ENCODE measurements around the gene CORO2B.
"Not testable (repeated sequence)": the region's sequence is repeated elsewhere in the genome, so short reads cannot be mapped to it uniquely, and the experiment has no call there.

CORO2B gene

GRCh38 chr15:68604840-68605478 is 26.2 kb downstream of the CORO2B start:
- not testable (repeated sequence) for DNase-seq (ENCODE audit: low read depth, low spot score)

DNA sequence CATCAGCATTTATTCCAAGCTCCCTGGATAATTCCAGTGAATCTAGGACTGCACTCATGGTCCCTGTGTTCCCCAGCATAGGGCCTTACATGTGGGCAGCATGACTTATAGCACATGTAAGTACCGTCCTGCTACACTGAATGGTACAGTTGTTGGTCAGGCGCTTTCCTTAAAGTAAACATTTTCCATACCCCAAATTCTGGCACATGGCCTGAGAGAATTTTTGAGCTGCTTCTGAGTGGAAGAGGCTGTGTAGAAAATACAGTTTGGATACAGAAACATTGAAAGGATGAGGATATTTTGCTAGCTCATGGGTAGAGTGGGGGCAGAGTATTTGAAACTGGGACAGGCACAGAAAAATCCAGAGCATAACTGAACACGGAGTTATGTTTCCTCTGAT is 27.6 kb downstream of the CORO2B start:
- DNase-seq (ENCODE audit: low read depth, low spot score): no peak

- DNase-seq (ENCODE audit: low read depth, low spot score): no peak
Measured at GRCh38 chr15:68608206-68608843, 29.5 kb downstream of the CORO2B start.

DNA sequence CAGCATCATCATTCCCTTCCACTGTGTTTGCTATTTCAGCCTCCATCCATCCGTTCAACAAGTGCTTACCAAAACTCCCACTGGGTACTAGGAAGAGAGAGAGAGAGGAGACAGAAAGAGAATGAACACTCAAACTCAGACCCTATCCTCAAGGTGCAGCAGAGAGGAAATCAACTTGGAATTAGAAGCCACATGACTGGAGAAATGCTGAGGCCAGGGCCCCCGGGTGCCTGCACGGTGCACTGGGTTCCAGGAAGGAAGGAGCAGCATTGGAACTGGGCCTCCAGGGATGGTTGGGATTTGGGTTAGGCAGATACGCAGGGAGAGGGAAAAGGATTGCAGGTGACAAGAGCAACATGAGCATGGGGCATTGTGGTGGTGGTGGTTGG is 30.0 kb downstream of the CORO2B start:
- DNase-seq (ENCODE audit: low read depth, low spot score): no peak

DNA sequence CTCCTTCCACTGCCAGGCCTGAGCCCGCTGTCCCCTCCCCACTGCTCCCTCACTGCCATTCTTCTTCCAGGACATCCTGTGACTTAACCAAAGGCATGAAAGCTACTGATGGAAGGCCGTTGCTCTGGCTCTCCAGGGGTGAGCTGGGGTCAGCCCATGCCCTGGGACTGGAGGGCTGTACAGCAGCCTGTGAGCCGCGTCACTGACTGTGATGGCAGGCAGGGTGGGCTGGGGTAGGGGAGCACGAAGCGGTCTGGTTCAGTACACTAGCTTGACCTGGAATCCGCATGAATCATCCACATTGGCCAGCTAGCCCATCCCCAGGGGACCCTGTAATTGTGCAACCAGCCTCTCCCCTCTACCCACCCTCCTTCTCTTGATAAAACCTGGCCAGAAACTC is 30.8 kb downstream of the CORO2B start:
- no peak for DNase-seq (ENCODE audit: low read depth, low spot score)

- DNase-seq (ENCODE audit: low read depth, low spot score): no peak
Measured at GRCh38 chr15:68610825-68611224, 32.0 kb downstream of the CORO2B start.

DNA sequence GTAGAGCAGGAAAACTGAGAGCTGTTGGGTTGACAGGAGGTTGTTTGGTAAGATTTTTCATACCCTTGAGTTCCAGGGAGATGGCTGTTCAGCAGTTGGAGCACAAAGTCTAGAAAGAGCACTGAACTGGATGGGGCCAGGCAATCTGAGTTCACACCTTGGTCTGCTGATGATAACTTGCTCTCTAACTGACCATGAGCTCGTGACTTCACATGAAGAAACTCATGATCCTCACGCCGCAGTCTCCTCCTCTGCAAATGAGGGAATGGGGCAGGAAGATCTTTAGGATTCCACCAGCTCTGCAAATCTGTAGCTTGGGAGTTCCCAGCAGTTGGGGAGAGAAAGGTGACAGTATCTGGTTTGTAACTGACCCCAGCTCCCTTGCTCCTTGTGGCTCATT is 33.7 kb downstream of the CORO2B start:
- no peak for DNase-seq (ENCODE audit: low read depth, low spot score)

DNA sequence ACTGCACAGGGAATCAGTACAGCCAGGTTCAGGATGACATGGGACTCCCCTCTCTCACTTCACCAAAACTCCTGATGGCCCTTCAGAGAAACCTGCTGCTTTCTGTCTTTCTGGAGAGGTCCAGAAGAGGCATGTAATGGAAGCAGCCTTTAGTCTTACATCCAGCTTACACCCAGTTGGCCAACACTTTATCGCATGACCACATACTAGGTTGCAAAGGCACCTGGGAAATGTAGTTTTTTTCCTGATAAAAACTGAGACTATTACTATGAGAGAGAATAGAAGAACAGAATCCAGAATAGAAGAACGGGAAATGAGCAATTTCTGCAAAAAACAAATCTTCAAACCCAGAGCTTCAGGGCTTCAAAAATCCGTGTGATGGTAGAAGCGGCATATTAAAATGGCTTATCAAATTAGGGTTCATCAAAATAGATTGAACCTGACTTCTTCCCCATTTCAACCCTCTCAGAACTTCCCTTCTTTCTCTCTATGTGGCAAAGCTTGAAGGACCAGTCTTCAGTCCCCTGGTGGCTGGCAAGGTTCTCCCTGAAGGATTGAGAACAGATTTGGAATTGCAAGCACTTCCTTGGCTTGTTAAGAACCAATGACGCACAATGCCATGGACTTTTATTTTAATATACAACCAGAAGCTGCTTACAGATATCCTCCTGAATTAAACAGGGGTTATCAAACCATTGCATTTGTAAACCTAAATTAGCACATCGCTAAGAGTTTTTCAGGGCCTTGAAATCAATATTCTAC is 34.4 kb downstream of the CORO2B start:
- no peak for DNase-seq (ENCODE audit: low read depth, low spot score)

DNA sequence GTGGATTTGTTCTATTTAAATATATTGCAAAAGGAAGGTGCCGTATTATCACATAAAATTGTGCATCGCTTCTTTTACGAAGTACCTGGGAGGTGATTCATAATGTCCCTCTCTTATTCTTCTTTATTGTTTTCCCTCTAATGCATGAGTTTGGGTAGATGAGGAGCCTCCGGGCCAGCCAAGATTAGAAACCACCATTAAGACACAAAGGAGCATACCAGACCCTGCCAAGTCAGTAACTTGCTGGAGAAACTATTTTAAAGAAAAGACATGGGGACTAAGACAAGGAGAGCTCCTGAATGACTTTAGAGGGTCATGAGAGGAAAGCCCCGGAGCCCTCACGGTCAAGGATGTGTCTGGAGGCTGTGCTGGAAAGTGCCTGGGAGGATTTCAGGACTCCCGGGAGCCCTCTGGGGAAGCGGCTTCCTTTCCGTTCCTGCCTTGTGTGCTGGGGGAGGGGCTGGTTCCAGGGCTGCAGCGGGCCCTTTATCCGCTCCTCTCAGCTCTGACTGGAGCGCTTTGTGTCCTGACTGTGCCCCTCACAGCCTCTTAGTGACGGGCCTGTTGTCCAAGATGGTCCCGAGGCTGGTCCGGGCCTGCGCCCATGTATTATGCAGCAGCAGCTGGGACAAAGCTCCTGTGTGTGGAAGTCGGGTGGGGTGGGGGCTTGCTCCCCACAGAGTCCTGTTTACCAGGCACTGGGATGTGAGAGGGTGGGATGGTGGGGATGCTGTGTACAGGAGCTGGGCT is 35.7 kb downstream of the CORO2B start:
- no peak for DNase-seq (ENCODE audit: low read depth, low spot score)

- DNase-seq (ENCODE audit: low read depth, low spot score): no peak
Measured at GRCh38 chr15:68615301-68615700, 36.5 kb downstream of the CORO2B start.

- no peak for DNase-seq (ENCODE audit: low read depth, low spot score)
Measured at GRCh38 chr15:68615811-68616210, 37.0 kb downstream of the CORO2B start.

DNA sequence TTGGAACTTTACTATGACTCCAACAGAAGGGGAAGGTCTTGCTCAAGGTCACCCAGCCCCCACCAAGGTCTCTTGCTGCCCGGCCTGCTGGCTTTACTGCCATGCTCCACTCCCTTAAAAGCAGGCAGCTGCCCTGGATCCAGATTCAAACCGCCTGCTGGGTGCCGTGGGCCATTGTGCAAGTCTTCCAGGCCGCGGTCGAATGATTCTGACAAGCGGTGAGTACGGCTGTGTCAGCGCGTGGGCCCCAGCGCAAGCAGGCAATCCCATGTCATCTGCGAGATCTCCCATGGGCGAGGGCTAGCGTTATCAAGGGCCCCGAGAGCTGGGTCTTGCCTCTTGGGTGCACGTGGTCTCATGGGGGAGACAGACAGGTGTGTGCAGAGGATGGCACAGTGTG is 37.6 kb downstream of the CORO2B start:
- DNase-seq (ENCODE audit: low read depth, low spot score): no peak

DNA sequence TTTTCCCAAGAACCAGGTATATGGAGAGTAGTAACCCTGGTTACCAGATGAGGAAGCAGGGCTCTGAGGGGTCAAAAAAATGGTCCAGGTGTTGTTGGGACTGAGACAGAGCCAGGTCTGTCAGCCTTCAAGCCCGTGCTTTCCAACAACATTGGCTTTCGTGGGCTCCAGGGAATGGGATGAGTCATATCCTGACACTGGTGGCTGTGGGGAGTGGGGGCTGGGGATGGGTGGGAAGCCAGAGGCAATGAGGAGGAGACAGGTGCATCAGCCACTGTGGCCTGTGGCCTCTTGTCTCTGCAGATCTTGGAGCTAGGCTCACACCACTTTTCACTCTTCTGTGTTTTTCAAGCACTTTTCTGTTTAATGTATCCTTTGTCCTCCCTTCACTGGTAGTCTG is 38.2 kb downstream of the CORO2B start:
- DNase-seq (ENCODE audit: low read depth, low spot score): no peak

GRCh38 chr15:68617777-68618176 is 39.0 kb downstream of the CORO2B start:
- DNase-seq (ENCODE audit: low read depth, low spot score): no peak

GRCh38 chr15:68618394-68618793 is 39.6 kb downstream of the CORO2B start:
- no peak for DNase-seq (ENCODE audit: low read depth, low spot score)

DNA sequence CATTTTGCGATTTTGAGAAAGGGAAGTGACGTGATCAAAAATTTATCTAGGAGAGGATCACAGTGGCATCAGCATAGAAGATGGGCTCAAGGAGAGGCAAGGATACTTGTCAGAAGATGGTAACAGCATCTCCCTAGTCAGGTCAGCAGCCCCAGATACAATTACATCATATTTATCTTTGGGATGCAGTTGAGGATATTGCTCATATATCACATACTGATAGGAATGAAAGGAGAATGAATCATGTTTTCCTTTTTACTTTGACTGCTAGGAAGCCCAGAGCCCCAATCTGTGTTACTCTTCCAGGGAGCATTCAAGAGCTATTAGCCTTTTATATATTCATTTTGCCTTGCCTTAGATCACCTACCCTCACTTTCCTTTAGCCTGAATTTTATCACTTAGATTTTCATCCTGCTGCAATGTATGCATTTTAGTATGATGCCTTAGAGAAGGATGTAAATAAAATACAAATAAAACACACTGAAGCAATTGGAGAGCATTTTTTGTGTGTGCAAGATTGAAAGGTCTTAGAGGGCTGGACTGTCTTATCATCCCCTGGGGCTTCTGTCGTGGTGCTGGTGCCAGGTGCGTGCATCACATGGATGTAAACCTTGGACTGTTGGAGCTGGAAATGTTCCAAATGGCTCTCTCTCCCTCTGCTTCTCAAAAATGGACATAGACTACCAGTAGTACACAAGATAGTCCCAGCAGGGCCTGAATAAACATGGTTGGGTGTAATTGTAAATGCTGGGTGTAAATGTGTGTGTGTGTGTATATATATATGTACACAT is 40.3 kb downstream of the CORO2B start:
- no peak for DNase-seq (ENCODE audit: low read depth, low spot score)

DNA sequence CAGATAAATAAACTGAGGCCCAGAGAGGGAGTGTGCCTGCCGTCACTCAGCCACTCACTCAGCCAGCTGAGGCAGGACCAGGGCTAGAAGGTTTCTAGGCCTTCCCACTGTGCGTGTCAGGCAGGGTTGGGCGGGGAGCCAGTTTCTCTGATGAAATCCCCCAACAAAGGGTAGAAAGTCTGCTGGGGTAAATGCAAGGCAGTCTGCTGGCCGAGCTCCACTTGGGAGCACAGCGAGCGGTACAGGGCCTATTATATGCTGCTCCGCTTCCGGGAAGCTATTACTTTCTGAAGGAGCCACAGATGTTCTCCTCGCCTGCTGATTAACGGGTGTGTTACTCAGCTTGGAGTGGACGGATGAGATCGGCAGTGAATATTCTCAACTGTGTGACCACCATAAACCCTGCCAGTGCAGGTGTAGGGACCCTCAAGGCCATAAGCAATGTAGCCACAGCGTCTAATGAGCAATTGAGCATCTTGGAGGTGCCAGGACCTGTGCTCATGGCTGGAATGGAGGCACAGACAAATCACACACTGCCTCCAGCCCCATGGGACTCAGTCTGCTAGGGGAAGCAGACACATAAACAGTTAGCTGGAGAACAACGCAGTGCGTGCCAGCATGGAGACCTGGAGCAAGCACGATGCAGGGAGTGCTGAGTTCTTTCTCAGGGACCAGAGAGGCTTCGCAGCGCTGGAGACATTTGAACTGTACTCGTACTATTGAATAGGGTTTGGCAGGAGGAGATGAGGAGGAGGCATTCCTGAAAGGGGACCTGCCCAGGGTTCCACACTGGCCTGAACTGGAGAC is 42.1 kb downstream of the CORO2B start:
- no peak for DNase-seq (ENCODE audit: low read depth, low spot score)

DNA sequence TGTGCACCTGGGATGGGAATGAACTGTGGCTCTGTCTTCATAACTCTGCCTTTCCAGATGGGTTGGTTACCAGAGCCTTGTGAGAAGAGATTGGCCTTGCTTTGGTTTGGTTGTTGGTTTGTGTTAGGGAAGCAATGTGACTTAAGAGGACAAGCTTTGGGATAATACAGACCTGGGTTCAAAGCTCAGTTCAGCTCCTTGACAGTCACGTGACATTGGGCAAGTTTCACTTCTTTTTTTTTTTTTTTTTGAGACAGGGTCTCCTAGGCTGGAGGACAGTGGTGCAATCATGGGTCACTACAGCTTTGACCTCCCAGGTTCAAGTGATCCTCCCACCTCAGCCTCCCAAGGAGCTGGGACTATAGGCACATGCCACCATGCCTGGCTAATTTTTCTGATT is 42.7 kb downstream of the CORO2B start:
- DNase-seq (ENCODE audit: low read depth, low spot score): no peak

DNA sequence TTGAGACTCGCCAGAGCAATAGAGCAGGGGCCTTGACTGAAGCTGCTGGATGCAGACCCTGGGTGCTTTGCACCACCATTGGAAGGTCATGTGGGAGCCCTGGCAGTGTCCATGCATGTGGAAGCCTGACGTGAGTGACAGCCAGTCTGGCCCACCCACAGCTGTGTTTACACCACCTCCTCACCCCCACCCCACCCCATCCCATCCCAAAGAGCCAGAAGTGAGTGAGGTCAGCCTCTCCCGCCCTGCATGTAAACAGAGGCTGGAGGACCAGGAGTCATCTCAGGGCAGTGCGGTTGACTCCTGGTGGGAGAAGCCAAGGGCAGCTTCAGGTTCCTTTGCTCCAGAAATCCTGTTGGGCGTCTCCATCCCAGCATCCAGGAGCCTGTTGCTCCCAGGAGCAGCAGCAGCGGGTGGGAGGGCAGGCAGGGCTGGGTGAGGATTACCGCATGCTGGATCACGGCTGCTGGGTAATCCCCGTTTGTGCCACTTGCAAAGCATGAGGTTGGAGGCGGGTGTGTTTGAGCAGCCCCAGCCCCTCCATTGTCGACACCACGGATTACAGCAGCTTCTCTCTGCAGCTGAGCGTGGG is 44.6 kb downstream of the CORO2B start:
- no peak for DNase-seq (ENCODE audit: low read depth, low spot score)

DNA sequence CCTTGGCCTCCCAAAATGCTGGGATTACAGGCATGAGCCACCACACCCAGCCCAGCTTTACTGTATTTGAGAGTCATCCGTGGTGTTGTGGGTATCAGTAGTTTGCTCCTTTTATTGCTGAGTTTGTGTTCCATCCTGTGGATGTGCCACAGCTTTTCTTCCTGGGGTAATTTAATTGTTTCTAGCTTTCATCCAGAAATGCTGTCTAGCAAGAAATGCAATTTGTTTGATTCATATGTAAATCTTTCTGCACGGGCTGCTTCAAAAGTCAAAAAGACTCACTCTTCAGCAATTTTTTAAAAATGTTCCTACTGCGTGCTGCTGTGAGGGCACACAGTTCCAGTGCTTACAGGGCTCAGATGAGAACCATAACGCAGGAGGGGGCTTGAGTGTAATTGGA is 47.1 kb downstream of the CORO2B start:
- no peak for DNase-seq (ENCODE audit: low read depth, low spot score)
